HCT116 (cell line): Measurements from ENCODE around the gene JPH3. TPM values are rescaled to one million over a fixed set of nuclear protein-coding genes. Genes with fewer than 3 reads are reported as not detected.

Experiments
- ATAC-seq: fragments of 200-7000 bp; cut with Tn5 transposase; 2 replicates; pipeline ENCODE4 v1.9.1; 2020; ENCODE audit warnings: mild to moderate bottlenecking, moderate library complexity
- BruUV-seq: library from RNA; stranded (reverse); fragments of 400-500 nt; replicated peaks from 2 replicates; lab custom pipeline; 2021; lab: Mats Ljungman, UMichigan
- CTCF ChIA-PET: fragments of 300-600 bp; sonication (Branson Sonifier 250); formaldehyde crosslinking; loops from one replicate; lab custom pipeline; 2021; ENCODE audit warnings: antibody characterized with exemption; lab: Charles Lee
- POLR2A ChIA-PET: fragments of 300-600, 350-600 bp; sonication (Branson Sonifier 250); formaldehyde crosslinking; loops from one replicate; lab custom pipeline; 2021; ENCODE audit warnings: antibody characterized with exemption; lab: Charles Lee
- RAD21 ChIA-PET, 2 experiments: fragments of 300-600 bp; sonication (Branson Sonifier 250); formaldehyde crosslinking; loops; one replicate each; lab custom pipeline; 2023; ENCODE audit warnings: low total read pairs in 2 of 2; ENCODE audit not compliant: uncharacterized antibody in 2 of 2, unreplicated experiment in 2 of 2, low non-redundant PET in 1 of 2; lab: Charles Lee
- DNase-seq: peaks from one replicate; pipeline ENCODE4 v3.0.0-alpha.2; 2010; ENCODE audit warnings: low read depth, low spot score
- H2AFZ ChIP-seq: fragments of 200-600 bp; shearing (Covaris generic), sonication (generic); 2 replicates; pipeline ENCODE4 v1.6.1; 2017; ENCODE audit warnings: low read depth, mixed run types, mixed read lengths, antibody characterized with exemption, low read length; ENCODE audit not compliant: poor library complexity, severe bottlenecking
- H3K27ac ChIP-seq: 2 replicates; pipeline ENCODE4 v1.5.1; 2012; ENCODE audit warnings: low read depth, low read length
- H3K27me3 ChIP-seq: fragments of 200-600 bp; sonication (generic); 2 replicates; pipeline ENCODE4 v1.6.1; 2016; ENCODE audit warnings: mixed run types, low read length, mixed read lengths; ENCODE audit not compliant: insufficient read depth
- H3K36me3 ChIP-seq, 2 experiments: fragments of 200-500 bp in 1 of 2; fragments of 200-600 bp in 1 of 2; sonication (Bioruptor generic) in 1 of 2; sonication (generic) in 1 of 2; 2 replicates each; pipeline versions ENCODE4 v1.5.1 to v1.6.1; 2014 to 2016; ENCODE audit warnings: low read length in 2 of 2, inconsistent platforms in 1 of 2, mixed read lengths in 1 of 2, mixed run types in 1 of 2; ENCODE audit not compliant: insufficient read depth in 2 of 2, control insufficient read depth in 1 of 2
- H3K4me1 ChIP-seq, 2 experiments: fragments of 200-600 bp in 1 of 2; sonication (generic) in 1 of 2; 2 replicates each; pipeline versions ENCODE4 v1.5.1 to v1.6.1; 2012 to 2017; ENCODE audit warnings: low read length in 2 of 2, inconsistent platforms in 1 of 2, mild to moderate bottlenecking in 1 of 2, mixed read lengths in 1 of 2, mixed run types in 1 of 2, moderate library complexity in 1 of 2; ENCODE audit not compliant: insufficient read depth in 2 of 2, control insufficient read depth in 1 of 2
- H3K4me2 ChIP-seq: fragments of 200-600 bp; sonication (generic); 2 replicates; pipeline ENCODE4 v1.6.1; 2017; ENCODE audit warnings: mixed run types, low read length, mixed read lengths
- H3K4me3 ChIP-seq, 2 experiments: fragments of 200-600 bp in 1 of 2; sonication (generic) in 1 of 2; replicated peaks in 1 of 2; 2 replicates each; pipeline ENCODE4 v1.5.1; 2011 to 2016; ENCODE audit warnings: low read length in 2 of 2, control low read depth in 1 of 2, low read depth in 1 of 2, mild to moderate bottlenecking in 1 of 2, mixed read lengths in 1 of 2, mixed run types in 1 of 2
- H3K79me2 ChIP-seq: fragments of 200-600 bp; sonication (generic); 2 replicates; pipeline ENCODE4 v1.6.1; 2017; ENCODE audit warnings: mild to moderate bottlenecking, mixed run types, low read length, moderate library complexity, mixed read lengths; ENCODE audit not compliant: insufficient read depth
- H3K9ac ChIP-seq: fragments of 200-600 bp; sonication (generic); 2 replicates; pipeline ENCODE4 v1.6.1; 2016; ENCODE audit warnings: low read length, mixed read lengths
- H3K9me2 ChIP-seq: fragments of 200-600 bp; sonication (generic), shearing (Covaris generic); 2 replicates; pipeline ENCODE4 v1.6.1; 2017; ENCODE audit warnings: mixed run types, mild to moderate bottlenecking, moderate library complexity; ENCODE audit not compliant: insufficient read depth
- H3K9me3 ChIP-seq, 2 experiments: fragments of 200-500 bp in 1 of 2; fragments of 200-600 bp in 1 of 2; sonication (Bioruptor generic) in 1 of 2; sonication (generic) in 1 of 2; 2 replicates each; pipeline ENCODE4 v1.6.1; 2014 to 2017; ENCODE audit warnings: low read length in 2 of 2, mixed read lengths in 2 of 2, inconsistent platforms in 1 of 2, low read depth in 1 of 2, mild to moderate bottlenecking in 1 of 2, mixed run types in 1 of 2, moderate library complexity in 1 of 2; ENCODE audit not compliant: control insufficient read depth in 1 of 2, insufficient read depth in 1 of 2
- H4K20me1 ChIP-seq: fragments of 200-600 bp; sonication (generic), shearing (Covaris generic); 2 replicates; pipeline ENCODE4 v1.6.1; 2017; ENCODE audit warnings: mixed run types, mild to moderate bottlenecking, moderate library complexity; ENCODE audit not compliant: insufficient read depth
- CEBPB ChIP-seq: IDR thresholded peaks from 2 replicates; pipeline ENCODE4 v1.6.1; 2012; ENCODE audit warnings: low read depth
- EGR1 ChIP-seq: IDR thresholded peaks from 2 replicates; pipeline ENCODE4 v1.6.1; 2012; ENCODE audit warnings: low read depth
- ELF1 ChIP-seq: IDR thresholded peaks from 2 replicates; pipeline ENCODE4 v1.6.1; 2012; ENCODE audit warnings: low read depth, borderline replicate concordance
- EZH2 ChIP-seq: fragments of 200-600 bp; sonication (generic); IDR thresholded peaks from 2 replicates; pipeline ENCODE4 v1.6.1; 2017; ENCODE audit warnings: antibody characterized with exemption, mixed run types
- EZH2phosphoT487 ChIP-seq: fragments of 200-600 bp; IDR thresholded peaks from 2 replicates; pipeline ENCODE4 v1.6.1; 2018; ENCODE audit warnings: antibody characterized with exemption, borderline replicate concordance
- RAD21 ChIP-seq: IDR thresholded peaks from 2 replicates; pipeline ENCODE4 v1.6.1; 2012; ENCODE audit warnings: low read depth, mild to moderate bottlenecking
- SRF ChIP-seq: IDR thresholded peaks from 2 replicates; pipeline ENCODE4 v1.6.1; 2012; ENCODE audit warnings: low read depth
- ZNF274 ChIP-seq: fragments of 200-500 bp; sonication (Bioruptor generic); IDR thresholded peaks from 2 replicates; pipeline ENCODE4 v1.6.1; 2014; ENCODE audit warnings: mild to moderate bottlenecking, low read depth, low read length, inconsistent platforms
- intact Hi-C: fragments of 100-400 bp; cut with micrococcal nuclease; formaldehyde crosslinking; loops from 2 replicates; pipeline ENCODE4 v1.10.0; 2022
- total RNA-seq: library from RNA; stranded (reverse); gene quantifications from one replicate; pipeline ENCODE4 v1.2.1, GENCODE V29; 2021; ENCODE audit not compliant: unreplicated experiment
- TF ChIP-seq, protein P1 (sequence below): IDR thresholded peaks from 2 replicates; pipeline ENCODE4 v1.6.1; 2011; ENCODE audit warnings: mild to moderate bottlenecking, low read length, moderate library complexity; ENCODE audit not compliant: insufficient replicate concordance; ENCODE audit errors: extremely low read depth
- TF ChIP-seq, protein P2 (sequence below): IDR thresholded peaks from 2 replicates; pipeline ENCODE4 v1.6.1; 2012; ENCODE audit warnings: low read depth
- TF ChIP-seq, protein P3 (sequence below): IDR thresholded peaks from 2 replicates; pipeline ENCODE4 v1.6.1; 2012

The JPH3 gene
- total RNA-seq, 1 experiment from 2014 or later = 0.10 TPM

DNA sequence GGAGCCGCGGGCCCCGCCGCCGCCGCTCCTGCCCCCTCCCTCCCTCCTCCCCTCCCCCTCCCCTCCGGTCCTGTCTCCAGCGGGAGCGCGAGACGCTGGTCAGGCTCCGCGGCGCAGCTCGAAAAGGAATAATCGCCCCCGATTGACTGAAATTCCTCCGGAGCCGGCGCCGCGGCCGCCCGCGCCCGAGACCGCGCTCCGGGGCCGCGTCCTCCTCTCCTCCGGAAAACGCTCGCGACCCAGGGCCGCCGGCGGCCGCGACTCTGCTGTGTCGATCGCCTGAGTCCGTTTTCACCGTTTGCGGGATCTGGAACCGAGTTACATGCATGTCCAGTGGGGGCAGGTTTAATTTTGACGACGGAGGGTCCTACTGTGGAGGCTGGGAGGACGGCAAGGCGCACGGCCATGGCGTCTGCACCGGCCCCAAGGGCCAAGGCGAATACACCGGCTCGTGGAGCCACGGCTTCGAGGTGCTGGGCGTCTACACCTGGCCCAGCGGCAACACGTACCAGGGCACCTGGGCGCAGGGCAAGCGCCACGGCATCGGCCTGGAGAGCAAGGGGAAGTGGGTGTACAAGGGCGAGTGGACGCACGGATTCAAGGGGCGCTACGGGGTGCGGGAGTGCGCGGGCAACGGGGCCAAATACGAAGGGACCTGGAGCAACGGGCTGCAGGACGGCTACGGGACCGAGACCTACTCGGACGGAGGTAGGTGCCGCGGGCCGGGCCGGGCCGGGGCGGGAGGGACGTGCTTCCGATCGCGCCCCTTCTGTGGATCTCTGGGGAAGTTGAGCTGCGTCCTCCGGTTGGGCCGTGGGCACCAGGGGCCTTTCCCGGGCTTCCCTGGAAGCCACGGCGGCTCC is 744 bp downstream of the JPH3 start:
- POLR2A ChIA-PET = no interaction called here
- BruUV-seq = no TSS peak
- no peak overlapping the region for H3K4me2 ChIP-seq

More for the DNA sequence above, 744 bp downstream of the JPH3 start:
- no peak for TF ChIP-seq SRF
- TF ChIP-seq EZH2phosphoT487 = no peak
- no peak for TF ChIP-seq ZNF274
- TF ChIP-seq, protein P1, sequence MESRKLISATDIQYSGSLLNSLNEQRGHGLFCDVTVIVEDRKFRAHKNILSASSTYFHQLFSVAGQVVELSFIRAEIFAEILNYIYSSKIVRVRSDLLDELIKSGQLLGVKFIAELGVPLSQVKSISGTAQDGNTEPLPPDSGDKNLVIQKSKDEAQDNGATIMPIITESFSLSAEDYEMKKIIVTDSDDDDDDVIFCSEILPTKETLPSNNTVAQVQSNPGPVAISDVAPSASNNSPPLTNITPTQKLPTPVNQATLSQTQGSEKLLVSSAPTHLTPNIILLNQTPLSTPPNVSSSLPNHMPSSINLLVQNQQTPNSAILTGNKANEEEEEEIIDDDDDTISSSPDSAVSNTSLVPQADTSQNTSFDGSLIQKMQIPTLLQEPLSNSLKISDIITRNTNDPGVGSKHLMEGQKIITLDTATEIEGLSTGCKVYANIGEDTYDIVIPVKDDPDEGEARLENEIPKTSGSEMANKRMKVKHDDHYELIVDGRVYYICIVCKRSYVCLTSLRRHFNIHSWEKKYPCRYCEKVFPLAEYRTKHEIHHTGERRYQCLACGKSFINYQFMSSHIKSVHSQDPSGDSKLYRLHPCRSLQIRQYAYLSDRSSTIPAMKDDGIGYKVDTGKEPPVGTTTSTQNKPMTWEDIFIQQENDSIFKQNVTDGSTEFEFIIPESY = no peak
- TF ChIP-seq CEBPB = no peak
- no peak for TF ChIP-seq EGR1
- no peak for TF ChIP-seq EZH2
- TF ChIP-seq RAD21 = no peak
- TF ChIP-seq, protein P2, sequence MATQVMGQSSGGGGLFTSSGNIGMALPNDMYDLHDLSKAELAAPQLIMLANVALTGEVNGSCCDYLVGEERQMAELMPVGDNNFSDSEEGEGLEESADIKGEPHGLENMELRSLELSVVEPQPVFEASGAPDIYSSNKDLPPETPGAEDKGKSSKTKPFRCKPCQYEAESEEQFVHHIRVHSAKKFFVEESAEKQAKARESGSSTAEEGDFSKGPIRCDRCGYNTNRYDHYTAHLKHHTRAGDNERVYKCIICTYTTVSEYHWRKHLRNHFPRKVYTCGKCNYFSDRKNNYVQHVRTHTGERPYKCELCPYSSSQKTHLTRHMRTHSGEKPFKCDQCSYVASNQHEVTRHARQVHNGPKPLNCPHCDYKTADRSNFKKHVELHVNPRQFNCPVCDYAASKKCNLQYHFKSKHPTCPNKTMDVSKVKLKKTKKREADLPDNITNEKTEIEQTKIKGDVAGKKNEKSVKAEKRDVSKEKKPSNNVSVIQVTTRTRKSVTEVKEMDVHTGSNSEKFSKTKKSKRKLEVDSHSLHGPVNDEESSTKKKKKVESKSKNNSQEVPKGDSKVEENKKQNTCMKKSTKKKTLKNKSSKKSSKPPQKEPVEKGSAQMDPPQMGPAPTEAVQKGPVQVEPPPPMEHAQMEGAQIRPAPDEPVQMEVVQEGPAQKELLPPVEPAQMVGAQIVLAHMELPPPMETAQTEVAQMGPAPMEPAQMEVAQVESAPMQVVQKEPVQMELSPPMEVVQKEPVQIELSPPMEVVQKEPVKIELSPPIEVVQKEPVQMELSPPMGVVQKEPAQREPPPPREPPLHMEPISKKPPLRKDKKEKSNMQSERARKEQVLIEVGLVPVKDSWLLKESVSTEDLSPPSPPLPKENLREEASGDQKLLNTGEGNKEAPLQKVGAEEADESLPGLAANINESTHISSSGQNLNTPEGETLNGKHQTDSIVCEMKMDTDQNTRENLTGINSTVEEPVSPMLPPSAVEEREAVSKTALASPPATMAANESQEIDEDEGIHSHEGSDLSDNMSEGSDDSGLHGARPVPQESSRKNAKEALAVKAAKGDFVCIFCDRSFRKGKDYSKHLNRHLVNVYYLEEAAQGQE = no peak
- TF ChIP-seq, protein P3, sequence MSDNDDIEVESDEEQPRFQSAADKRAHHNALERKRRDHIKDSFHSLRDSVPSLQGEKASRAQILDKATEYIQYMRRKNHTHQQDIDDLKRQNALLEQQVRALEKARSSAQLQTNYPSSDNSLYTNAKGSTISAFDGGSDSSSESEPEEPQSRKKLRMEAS = no peak
- no peak for TF ChIP-seq ELF1
- TF ChIP-seq, all 23 proteins: peak for 0
- Histone ChIP-seq H3K27me3 (peaks cover 67% of the 10 kb centered on the region), H4K20me1 (no peaks in the 10 kb centered on the region), H3K9ac (no peak overlapping the region), H3K27ac (no peak overlapping the region), H3K79me2 (no peaks in the 10 kb centered on the region), H3K36me3 (no peaks in the 10 kb centered on the region), H3K9me2 (no peaks in the 10 kb centered on the region), H3K9me3 (no peaks in the 10 kb centered on the region), H2AFZ (no peak overlapping the region), H3K4me1 (no peaks in the 10 kb centered on the region), H3K4me3 (no peak overlapping the region)
- no peak for ATAC-seq
- CTCF ChIA-PET = no interaction called here
- intact Hi-C loops = no loop called here
- RAD21 ChIA-PET = no interaction called here
- DNase-seq = no peak
